Measurements from ENCODE around the gene LYPD8. TPM values are rescaled to one million over a fixed set of nuclear protein-coding genes. Genes with fewer than 3 reads are reported as not detected.

Gene LYPD8
- total RNA-seq, 1 experiment from 2014 or later: not detected

DNA sequence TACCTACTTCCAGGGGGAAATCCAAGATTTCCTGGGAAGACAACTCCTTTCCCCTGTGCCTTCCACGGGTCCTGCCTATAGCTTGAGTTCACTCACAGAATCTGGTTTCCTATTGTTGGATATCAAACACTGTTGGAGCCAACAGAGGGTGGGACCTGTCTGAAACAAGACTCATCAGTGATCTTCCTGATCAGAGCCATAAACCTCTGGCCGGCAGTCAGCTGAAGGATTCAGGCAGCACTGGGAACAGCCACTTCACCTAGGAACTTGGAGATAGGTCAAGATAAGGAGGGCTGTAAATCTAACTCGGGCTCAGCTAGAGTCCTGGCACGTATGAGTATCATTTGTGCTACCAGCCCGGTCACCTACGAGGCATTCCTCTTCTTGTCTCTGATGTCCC is 46.9 kb upstream of the LYPD8 start:
- DNase-seq (ENCODE audit: low read depth, low spot score): no peak
- no peaks in the 10 kb centered on the region for H3K4me1 ChIP-seq (ENCODE audit: control insufficient read depth, insufficient read depth, low read length)
- ChIA-PET CTCF (no interaction called here), POLR2A (no interaction called here)
- no peaks in the 10 kb centered on the region for H3K9me3 ChIP-seq (ENCODE audit: control insufficient read depth, insufficient read depth, low read depth, low read length)
- ATAC-seq: no peak
- H3K4me3 ChIP-seq (ENCODE audit: low read depth in 2 of 2, low read length in 2 of 2): no peak overlapping the region
- peaks cover 3% of the 10 kb centered on the region for H3K27me3 ChIP-seq (ENCODE audit: control insufficient read depth, insufficient read depth, low read length)
- no TSS peak for BruUV-seq (replicated peaks)
- TF ChIP-seq REST (IDR thresholded peaks at IDR 0.05; ENCODE audit: insufficient read depth in 1 of 2, low read depth in 2 of 2, low read length in 1 of 2): no peak
- no peak for TF ChIP-seq CTCF (IDR thresholded peaks at IDR 0.05)
- no peak for TF ChIP-seq TCF7L2 (IDR thresholded peaks at IDR 0.05; ENCODE audit: low read depth, low read length)
- TF ChIP-seq SIN3A (IDR thresholded peaks at IDR 0.05; ENCODE audit: borderline replicate concordance, insufficient read depth, low read depth, low read length): no peak
- TF ChIP-seq POLR2AphosphoS5 (IDR thresholded peaks at IDR 0.05; ENCODE audit: low read depth, low read length): no peak
- intact Hi-C loops (cut with micrococcal nuclease; ENCODE audit: unreplicated experiment) (no loop called here), in situ Hi-C loops (cut with HindIII; ENCODE audit: low pct_unique_long_range_greater_than_20kb, low sequenced_read_pairs) (no loop called here)
- no peak overlapping the region for H3K27ac ChIP-seq (ENCODE audit: low read length)
- H3K36me3 ChIP-seq (ENCODE audit: control insufficient read depth, insufficient read depth, low read length): no peaks in the 10 kb centered on the region

- ATAC-seq: no peak
Observed at GRCh38 chr1:248800459-248800858, 44.9 kb upstream of the LYPD8 start.

More at GRCh38 chr1:248800459-248800858, 44.9 kb upstream of the LYPD8 start:
- no peak overlapping the region for H3K4me3 ChIP-seq (ENCODE audit: low read depth in 2 of 2, low read length in 2 of 2)
- no peak for DNase-seq (ENCODE audit: low read depth, low spot score)
- H3K36me3 ChIP-seq (ENCODE audit: control insufficient read depth, insufficient read depth, low read length): no peaks in the 10 kb centered on the region
- intact Hi-C loops (cut with micrococcal nuclease; ENCODE audit: unreplicated experiment) (no loop called here), in situ Hi-C loops (cut with HindIII; ENCODE audit: low pct_unique_long_range_greater_than_20kb, low sequenced_read_pairs) (no loop called here)
- peaks cover 3% of the 10 kb centered on the region for H3K27me3 ChIP-seq (ENCODE audit: control insufficient read depth, insufficient read depth, low read length)
- CTCF ChIA-PET: no interaction called here
- no peaks in the 10 kb centered on the region for H3K4me1 ChIP-seq (ENCODE audit: control insufficient read depth, insufficient read depth, low read length)
- POLR2A ChIA-PET: no interaction called here
- no TSS peak for BruUV-seq (replicated peaks)
- no peak overlapping the region for H3K27ac ChIP-seq (ENCODE audit: low read length)
- H3K9me3 ChIP-seq (ENCODE audit: control insufficient read depth, insufficient read depth, low read depth, low read length): no peaks in the 10 kb centered on the region
- TF ChIP-seq TCF7L2 (IDR thresholded peaks at IDR 0.05; ENCODE audit: low read depth, low read length) (no peak), SIN3A (IDR thresholded peaks at IDR 0.05; ENCODE audit: borderline replicate concordance, insufficient read depth, low read depth, low read length) (no peak), POLR2AphosphoS5 (IDR thresholded peaks at IDR 0.05; ENCODE audit: low read depth, low read length) (no peak), CTCF (IDR thresholded peaks at IDR 0.05) (no peak), REST (IDR thresholded peaks at IDR 0.05; ENCODE audit: insufficient read depth in 1 of 2, low read depth in 2 of 2, low read length in 1 of 2) (no peak)

All from Panc1 (cell line).